ENCODE measurements around the gene MCEMP1. TPM values are rescaled to one million over a fixed set of nuclear protein-coding genes. Genes with fewer than 3 reads are reported as not detected.

Gene MCEMP1
- total RNA-seq, 1 donor from 2014 or later, result 184 TPM

Other genes starting within 250 kb of the MCEMP1 start
- gene PEX11G, start 188.1 kb upstream of the MCEMP1 start, total RNA-seq, result 3.8 TPM
- 54.9 TPM for gene ZNF358, start 161.0 kb upstream of the MCEMP1 start, total RNA-seq
- gene MCOLN1, start 154.5 kb upstream of the MCEMP1 start, total RNA-seq, result 79.0 TPM
- gene PNPLA6, start 141.4 kb upstream of the MCEMP1 start, total RNA-seq, result 289 TPM
- 25.6 TPM for gene CAMSAP3, start 81.2 kb upstream of the MCEMP1 start, total RNA-seq
- 42.0 TPM for gene XAB2, start 47.5 kb upstream of the MCEMP1 start, total RNA-seq
- gene PET100, start 47.3 kb upstream of the MCEMP1 start, total RNA-seq, result 82.6 TPM
- 3.5 TPM for gene PCP2, start 43.4 kb upstream of the MCEMP1 start, total RNA-seq
- 200 TPM for gene STXBP2, start 40.0 kb upstream of the MCEMP1 start, total RNA-seq
- gene RETN, start 8.0 kb upstream of the MCEMP1 start, total RNA-seq, result 21.1 TPM
- gene TRAPPC5, start 3.7 kb downstream of the MCEMP1 start, total RNA-seq, result 75.3 TPM
- 0.50 TPM for gene FCER2, start 25.0 kb downstream of the MCEMP1 start, total RNA-seq
- gene CLEC4G, start 55.0 kb downstream of the MCEMP1 start, total RNA-seq, result 2.9 TPM
- 18.8 TPM for gene CD209, start 70.4 kb downstream of the MCEMP1 start, total RNA-seq
- 5.8 TPM for gene CLEC4M, start 86.2 kb downstream of the MCEMP1 start, total RNA-seq
- 11.7 TPM for gene EVI5L, start 153.1 kb downstream of the MCEMP1 start, total RNA-seq
- 2.5 TPM for gene PRR36, start 197.3 kb downstream of the MCEMP1 start, total RNA-seq
- gene LRRC8E, start 211.4 kb downstream of the MCEMP1 start, total RNA-seq, result 6.6 TPM
- gene MAP2K7, start 226.8 kb downstream of the MCEMP1 start, total RNA-seq, result 38.6 TPM
- 2.1 TPM for gene TGFBR3L, start 237.7 kb downstream of the MCEMP1 start, total RNA-seq
- 17.6 TPM for gene SNAPC2, start 243.2 kb downstream of the MCEMP1 start, total RNA-seq
- gene CTXN1, start 249.0 kb downstream of the MCEMP1 start, total RNA-seq, result 5.8 TPM